Psoas muscle (tissue), 8 donors: ENCODE measurements around the gene RAPGEF6. TPM values are rescaled to one million over a fixed set of nuclear protein-coding genes. Genes with fewer than 3 reads are reported as not detected.
A peak's percentile ranks its signal among the peaks of the same experiment; 100 is the strongest.

ENCODE experiments used
- ATAC-seq, 4 donors: fragments of 200-7000 bp; cut with Tn5 transposase; one replicate each; pipeline ENCODE4 v1.9.1; 2020; ENCODE audit warnings: moderate library complexity in 3 of 4, mild to moderate bottlenecking in 2 of 4
- DNase-seq, 2 donors: peaks; one replicate each; pipeline ENCODE4 v3.0.0-alpha.2; 2020
- H3K27ac ChIP-seq: fragments of 200-600 bp; one replicate; pipeline ENCODE4 v1.8.0; 2022
- H3K27me3 ChIP-seq, 3 donors: fragments of 200-600 bp in 1 of 3; one replicate each; pipeline versions ENCODE4 v1.6.1 to v1.8.0; 2013 to 2022; ENCODE audit warnings: low read length in 2 of 3, mild to moderate bottlenecking in 2 of 3, moderate library complexity in 1 of 3; ENCODE audit not compliant: insufficient read depth in 3 of 3
- H3K36me3 ChIP-seq, 2 donors: fragments of 200-600 bp in 1 of 2; one replicate each; pipeline versions ENCODE4 v1.6.1 to v1.8.0; 2013 to 2022; ENCODE audit warnings: low read depth in 1 of 2, mild to moderate bottlenecking in 1 of 2, moderate library complexity in 1 of 2; ENCODE audit not compliant: insufficient read depth in 1 of 2
- H3K4me1 ChIP-seq: fragments of 200-600 bp; one replicate; pipeline ENCODE4 v1.8.0; 2022
- H3K4me3 ChIP-seq: fragments of 200-600 bp; one replicate; pipeline ENCODE4 v1.8.0; 2022; ENCODE audit warnings: mild to moderate bottlenecking
- H3K9me3 ChIP-seq: fragments of 200-600 bp; one replicate; pipeline ENCODE4 v1.8.0; 2022
- WGBS, 3 donors: extraction: QIAGEN DNeasy Blood & Tissue Kit; methylation state at CpG; one replicate each; pipeline versions ENCODE4 v1.1.6 to v1.1.7; 2013; 5-methylcytosine and 5-hydroxymethylcytosine counted together
- intact Hi-C, 2 donors: fragments of 100-400 bp; cut with DNase I; formaldehyde crosslinking; loops; one replicate each; pipeline versions ENCODE4 v1.11.0 to v1.14.2; 2022
- polyA plus RNA-seq, 3 donors: library from polyadenylated mRNA; stranded (reverse); fragments of 200-250 nt; gene quantifications; one replicate each; pipeline ENCODE4 v1.2.3, GENCODE V29; 2013
- total RNA-seq, 4 donors: library from RNA; stranded (reverse); fragmentation: NEBNext Ultra II Directional in 2 of 4; extraction: Animal tissue kit (Norgen Biotek cat#: 25700) in 2 of 4; gene quantifications; one replicate each; pipeline versions ENCODE4 v1.2.1 to v1.2.4, GENCODE V29; 2021 to 2023
- TF ChIP-seq, protein P1 (sequence below): fragments of 200-600 bp; IDR thresholded peaks from one replicate; pipeline ENCODE4 v1.8.0; 2022; ENCODE audit warnings: antibody characterized with exemption
- donor health status: healthy with polysubstance abuse.
- donor health status: DM: no; HTN: no; CAD: no; lungs with moderate emphysema.
- donor health status: Bipolar disorder and iron deficiency.
- donor health status: healthy.
- donor health status: DM: yes; HTN: yes; CAD: no.
- donor health status: DM: no; HTN: no; CAD: no.
- donor health status: DM: no; HTN: no; CAD: no.
- donor health status: DM: yes; HTN: yes; CAD: no.

Gene RAPGEF6
- total and polyA plus RNA-seq, 7 donors = 1.7 to 14.1 (median 6.9) TPM

DNA sequence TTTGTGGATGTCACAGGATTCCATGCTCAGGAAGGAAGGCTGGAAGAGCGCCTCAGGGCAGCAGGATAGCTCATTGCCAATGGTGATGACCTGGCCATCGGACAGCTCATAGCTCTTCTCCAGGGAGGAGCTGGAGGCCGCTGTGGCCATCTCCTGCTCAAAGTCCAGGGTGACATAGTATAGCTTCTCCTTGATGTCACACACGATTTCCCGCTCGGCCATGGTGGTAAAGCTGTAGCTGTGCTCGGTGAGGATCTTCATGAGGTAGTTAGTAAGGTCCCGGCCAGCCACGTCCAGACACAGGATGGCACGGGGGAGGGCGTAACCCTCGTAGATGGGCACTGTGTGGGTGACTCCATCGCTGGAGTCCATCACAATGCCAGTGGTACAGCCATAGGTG lies 24.3 kb upstream of the RAPGEF6 start:
- WGBS, 3 donors = 98% methylated on average over 13 of the region's 13 CpGs
- no peaks in the 10 kb centered on the region for H3K27me3 ChIP-seq
- intact Hi-C loops = no loop called here
- H3K36me3 ChIP-seq = peaks cover 3 to 48% of the 10 kb centered on the region in 2 donors
- no peak for DNase-seq
- no peak overlapping the region for H3K27ac ChIP-seq
- no peaks in the 10 kb centered on the region for H3K4me1 ChIP-seq
- no peaks in the 10 kb centered on the region for H3K9me3 ChIP-seq
- ATAC-seq = peak in 1 of 4 donors; percentile 19
- TF ChIP-seq, protein P1, sequence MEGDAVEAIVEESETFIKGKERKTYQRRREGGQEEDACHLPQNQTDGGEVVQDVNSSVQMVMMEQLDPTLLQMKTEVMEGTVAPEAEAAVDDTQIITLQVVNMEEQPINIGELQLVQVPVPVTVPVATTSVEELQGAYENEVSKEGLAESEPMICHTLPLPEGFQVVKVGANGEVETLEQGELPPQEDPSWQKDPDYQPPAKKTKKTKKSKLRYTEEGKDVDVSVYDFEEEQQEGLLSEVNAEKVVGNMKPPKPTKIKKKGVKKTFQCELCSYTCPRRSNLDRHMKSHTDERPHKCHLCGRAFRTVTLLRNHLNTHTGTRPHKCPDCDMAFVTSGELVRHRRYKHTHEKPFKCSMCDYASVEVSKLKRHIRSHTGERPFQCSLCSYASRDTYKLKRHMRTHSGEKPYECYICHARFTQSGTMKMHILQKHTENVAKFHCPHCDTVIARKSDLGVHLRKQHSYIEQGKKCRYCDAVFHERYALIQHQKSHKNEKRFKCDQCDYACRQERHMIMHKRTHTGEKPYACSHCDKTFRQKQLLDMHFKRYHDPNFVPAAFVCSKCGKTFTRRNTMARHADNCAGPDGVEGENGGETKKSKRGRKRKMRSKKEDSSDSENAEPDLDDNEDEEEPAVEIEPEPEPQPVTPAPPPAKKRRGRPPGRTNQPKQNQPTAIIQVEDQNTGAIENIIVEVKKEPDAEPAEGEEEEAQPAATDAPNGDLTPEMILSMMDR = no peak
- H3K4me3 ChIP-seq = no peak overlapping the region

DNA sequence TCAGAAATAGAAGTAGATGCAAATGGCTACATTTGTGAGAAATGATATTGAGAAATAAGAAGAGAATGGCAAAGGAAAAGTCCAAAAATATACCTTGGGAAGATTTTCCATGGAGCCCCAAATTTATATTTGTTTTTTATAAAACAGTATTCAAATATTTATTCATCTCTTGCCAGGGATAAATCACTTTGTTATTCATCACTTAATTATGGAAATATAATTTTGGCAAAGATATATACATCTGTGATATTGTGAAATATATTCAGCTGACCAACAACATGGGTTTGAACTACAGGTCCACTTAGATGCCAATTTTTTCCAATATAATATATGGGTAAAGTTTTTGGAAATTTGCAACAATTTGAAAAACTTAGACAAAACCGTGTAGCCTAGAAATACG lies 19.7 kb upstream of the RAPGEF6 start:
- intact Hi-C loops = no loop called here

DNA sequence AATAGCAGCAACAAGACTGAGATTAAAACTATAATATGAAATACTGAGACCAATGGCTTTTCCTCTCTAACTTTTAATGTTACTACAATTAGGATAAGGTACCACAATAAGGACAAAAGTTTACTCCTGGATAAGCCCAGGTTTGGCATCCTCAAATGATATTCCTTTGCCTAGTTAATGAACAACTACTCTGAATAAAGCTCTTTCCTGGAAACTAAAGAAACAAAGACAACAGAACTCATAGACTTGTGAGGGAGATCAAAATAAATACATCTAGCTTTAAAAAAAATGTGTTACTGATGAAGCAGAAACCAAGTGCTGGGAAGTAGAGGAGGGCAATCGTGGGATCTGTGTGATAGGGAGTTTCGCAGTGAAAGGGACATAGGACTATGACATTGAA lies 19.3 kb upstream of the RAPGEF6 start:
- no peak for ATAC-seq

More for the DNA sequence above, 19.7 kb upstream of the RAPGEF6 start:
- H3K9me3 ChIP-seq = no peaks in the 10 kb centered on the region
- H3K4me3 ChIP-seq = no peak overlapping the region
- TF ChIP-seq, protein P1 = no peak
- DNase-seq (no peak), ATAC-seq (no peak)
- H3K4me1 ChIP-seq = no peaks in the 10 kb centered on the region
- peaks cover 3 to 60% of the 10 kb centered on the region in 2 donors for H3K36me3 ChIP-seq
- no peak overlapping the region for H3K27ac ChIP-seq
- no peaks in the 10 kb centered on the region for H3K27me3 ChIP-seq
- 93 to 96% (median 94%) methylated on average over 2 of the region's 2 CpGs for WGBS, 3 donors

DNA sequence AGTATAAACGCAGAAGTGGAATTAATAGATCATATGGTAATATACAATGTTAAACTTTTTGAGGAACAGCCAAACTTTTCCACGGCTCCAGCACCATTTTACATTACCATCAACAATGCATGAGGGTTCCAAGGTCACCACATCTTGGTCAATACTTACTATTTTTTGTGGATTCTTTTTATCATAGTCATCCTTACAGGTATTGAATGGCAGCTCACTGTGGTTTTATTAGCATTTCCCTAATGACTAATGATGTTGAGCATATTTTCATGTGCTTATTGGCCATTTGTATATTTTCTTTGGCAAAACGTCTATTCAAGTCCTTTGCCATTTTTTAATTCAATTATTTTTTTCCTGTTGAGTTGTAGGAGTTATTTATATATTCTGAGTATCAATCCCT lies 14.1 kb upstream of the RAPGEF6 start:
- no peak for ATAC-seq
- DNase-seq = no peak
- Histone ChIP-seq H3K27ac (no peak overlapping the region), H3K27me3 (no peaks in the 10 kb centered on the region), H3K36me3 (peaks cover 3 to 94% of the 10 kb centered on the region in 2 donors), H3K9me3 (no peaks in the 10 kb centered on the region), H3K4me3 (no peak overlapping the region), H3K4me1 (no peaks in the 10 kb centered on the region)
- TF ChIP-seq, protein P1 = no peak
- intact Hi-C loops = no loop called here
- WGBS, 3 donors = 93 to 97% (median 96%) methylated on average over 3 of the region's 3 CpGs

More for the DNA sequence above, 19.3 kb upstream of the RAPGEF6 start:
- intact Hi-C loops = no loop called here
- no peaks in the 10 kb centered on the region for H3K4me1 ChIP-seq
- DNase-seq = no peak
- no peaks in the 10 kb centered on the region for H3K27me3 ChIP-seq
- H3K9me3 ChIP-seq = no peaks in the 10 kb centered on the region
- no peak overlapping the region for H3K4me3 ChIP-seq
- peaks cover 0 to 58% of the 10 kb centered on the region in 2 donors for H3K36me3 ChIP-seq
- TF ChIP-seq, protein P1 = no peak
- 96 to 100% (median 97%) methylated on average over 2 of the region's 2 CpGs for WGBS, 3 donors
- no peak overlapping the region for H3K27ac ChIP-seq

DNA sequence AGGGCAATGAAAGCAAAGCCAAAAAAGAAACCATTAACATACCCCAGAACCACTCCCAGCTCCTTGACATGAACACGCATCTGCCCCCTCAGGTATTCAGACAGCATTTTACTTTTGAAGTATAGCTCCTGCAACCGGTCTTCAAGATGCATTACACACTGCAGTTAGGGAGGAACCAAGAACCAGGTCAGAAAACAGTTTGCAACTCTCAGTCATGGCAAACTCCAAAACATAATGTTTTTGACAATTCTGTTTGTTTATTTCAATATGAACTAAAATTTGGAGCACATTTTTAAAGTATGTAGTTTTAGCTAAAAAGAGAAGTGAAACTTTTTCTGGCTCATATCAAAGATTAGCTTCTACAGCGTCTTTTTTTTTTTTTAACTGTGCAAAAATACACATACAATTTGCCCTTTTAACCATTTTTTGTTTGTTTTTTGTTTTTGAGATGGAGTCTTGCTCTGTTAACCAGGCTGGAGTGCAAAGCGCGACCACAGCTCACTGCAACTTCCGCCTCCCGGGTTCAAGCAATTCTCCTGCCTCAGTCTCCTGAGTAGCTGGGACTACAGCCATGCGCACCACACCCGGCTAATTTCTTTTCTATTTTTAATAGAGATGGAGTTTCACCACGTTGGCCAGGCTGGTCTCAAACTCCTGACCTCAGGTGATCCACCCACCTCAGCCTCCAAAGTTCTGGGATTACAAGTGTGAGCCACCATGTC lies 12.2 kb upstream of the RAPGEF6 start:
- no peaks in the 10 kb centered on the region for H3K9me3 ChIP-seq
- H3K4me1 ChIP-seq = no peaks in the 10 kb centered on the region
- peaks cover 3 to 90% of the 10 kb centered on the region in 2 donors for H3K36me3 ChIP-seq
- no peak for ATAC-seq
- H3K27me3 ChIP-seq = no peaks in the 10 kb centered on the region
- DNase-seq = no peak
- no peak overlapping the region for H3K27ac ChIP-seq
- no peak overlapping the region for H3K4me3 ChIP-seq
- intact Hi-C loops = no loop called here
- 75 to 77% (median 76%) methylated on average over 10 of the region's 10 CpGs for WGBS, 3 donors
- TF ChIP-seq, protein P1 = no peak
